Activated CD8-positive, alpha-beta memory T cell treated with anti-CD3 and anti-CD28 coated beads, Interleukin-2, amount 50 U/mL, for 4 hours (primary cell): Measurements from ENCODE around the gene MACROD1.

ENCODE experiments used
- DNase-seq: peaks from one replicate; pipeline ENCODE4 v3.0.0-alpha.2; 2020

Gene MACROD1

DNA sequence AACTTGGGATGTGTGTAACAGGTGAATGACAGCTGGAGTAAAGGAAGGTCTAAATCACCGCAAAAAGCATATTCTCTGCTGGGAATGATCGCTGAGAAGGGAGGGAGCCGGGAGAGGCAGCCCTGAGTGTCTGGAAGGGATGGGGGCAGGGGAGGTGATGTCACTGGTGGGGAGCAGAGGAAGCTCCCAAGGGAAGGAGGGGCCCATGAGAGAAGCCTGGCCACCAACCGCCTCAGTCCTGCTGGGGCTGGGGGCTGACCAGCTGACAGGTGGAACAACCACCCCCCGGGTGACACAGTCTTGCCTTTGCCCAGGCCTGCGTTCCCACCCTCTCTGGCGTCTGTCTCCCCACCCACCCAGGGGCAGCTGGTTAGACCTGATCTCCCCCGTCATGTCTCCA lies 136.1 kb downstream of the MACROD1 start:
- DNase-seq = no peak

DNA sequence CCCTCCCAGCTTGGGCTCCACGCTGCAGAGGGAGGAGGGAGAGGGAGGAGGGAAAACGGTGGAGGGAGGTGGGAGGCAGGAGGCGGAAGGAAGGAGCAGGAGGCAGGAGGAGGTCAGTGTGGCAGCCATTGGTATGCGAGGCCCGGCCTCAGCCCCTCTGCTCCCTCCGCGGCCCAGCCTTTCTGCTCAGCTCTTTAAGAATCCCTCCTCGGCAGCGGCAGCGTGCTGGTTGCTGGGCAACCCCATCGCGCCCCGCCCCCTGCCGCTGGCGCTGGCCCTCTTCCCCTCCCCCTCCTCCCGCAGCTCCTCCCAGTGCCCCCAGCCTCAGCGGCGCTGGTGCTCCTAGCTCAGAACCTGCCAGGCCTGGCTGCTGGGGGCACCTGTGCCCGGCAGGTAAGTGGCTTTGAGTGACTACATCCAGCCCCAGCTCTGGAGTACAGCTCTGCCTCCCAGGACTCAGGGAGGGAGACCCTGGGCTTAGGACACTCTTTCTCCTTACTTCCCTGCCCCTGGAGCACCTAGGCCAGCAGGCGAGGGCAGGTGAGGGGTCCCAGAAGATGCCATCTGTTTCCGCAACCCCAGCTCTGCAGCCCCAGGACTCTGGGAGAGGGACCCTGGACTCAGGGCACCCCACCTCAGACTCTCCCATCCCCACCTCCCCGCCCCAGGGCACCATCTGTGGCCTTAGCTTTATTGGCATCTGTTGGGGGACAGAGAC lies 137.4 kb downstream of the MACROD1 start:
- no peak for DNase-seq

DNA sequence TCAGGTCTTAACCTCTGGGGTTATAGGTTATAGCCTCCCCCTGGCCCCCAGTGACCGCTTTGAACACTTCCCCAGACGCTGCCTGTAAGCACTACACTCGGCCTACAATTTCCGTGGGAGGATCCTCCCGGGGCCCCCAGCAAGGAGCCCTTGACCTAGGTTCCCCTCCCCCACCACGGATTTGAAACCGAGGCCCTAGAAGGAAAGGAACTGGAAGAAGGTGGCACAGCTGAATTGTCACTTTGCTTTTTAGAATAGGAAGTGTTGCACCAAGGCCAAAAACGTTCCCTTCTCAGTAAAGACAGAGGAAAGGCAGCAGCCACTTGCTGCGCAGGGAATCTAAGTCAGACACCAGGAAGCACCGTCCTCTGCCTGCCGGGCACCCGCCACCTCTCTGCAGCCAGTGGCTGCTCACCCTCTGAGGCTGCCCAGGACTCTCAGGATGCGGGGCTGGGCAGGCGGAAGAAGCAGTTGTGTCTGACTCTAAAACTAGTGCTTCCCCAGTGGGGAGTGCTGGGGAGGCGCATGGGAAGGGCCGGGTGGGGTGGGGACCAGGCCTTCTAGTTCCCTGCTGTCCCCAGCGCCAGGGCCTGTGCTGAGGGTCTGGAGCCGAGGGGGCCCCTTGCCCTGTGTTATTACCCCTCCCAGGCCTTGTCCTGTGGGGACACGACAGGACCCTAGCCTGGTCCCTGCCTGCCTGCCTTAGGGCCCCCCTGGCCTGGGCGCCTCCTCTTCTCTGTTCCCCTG lies 138.1 kb downstream of the MACROD1 start:
- DNase-seq = no peak

- DNase-seq = no peak
These were observed 139.2 kb downstream of the MACROD1 start for GRCh38 chr11:64026575-64027205.

DNA sequence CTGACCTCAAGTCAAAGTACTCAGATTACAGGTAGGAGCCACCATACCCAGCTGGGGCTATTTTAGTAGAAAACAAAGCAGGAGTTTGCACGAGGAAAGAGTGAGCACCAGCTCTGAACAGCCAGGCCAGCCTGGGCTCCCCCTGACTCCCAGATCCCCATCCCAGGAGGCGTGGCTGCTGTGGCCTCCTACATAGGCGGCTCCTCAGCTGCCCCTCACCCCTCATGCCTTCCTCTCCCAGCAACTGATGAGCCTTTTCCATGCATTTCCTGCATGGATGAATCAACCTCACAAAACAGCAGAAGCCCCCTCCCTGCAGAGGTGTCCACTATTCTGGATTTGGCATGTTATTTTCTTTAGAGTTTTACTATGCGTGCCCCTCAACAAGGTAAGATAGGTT lies 140.7 kb downstream of the MACROD1 start:
- DNase-seq = no peak

GRCh38 chr11:64023712-64024710 lies 141.9 kb downstream of the MACROD1 start:
- DNase-seq = no peak

- no peak for DNase-seq
These were observed 143.7 kb downstream of the MACROD1 start for GRCh38 chr11:64022125-64022784.

GRCh38 chr11:64021757-64022093 lies 144.2 kb downstream of the MACROD1 start:
- no peak for DNase-seq

DNA sequence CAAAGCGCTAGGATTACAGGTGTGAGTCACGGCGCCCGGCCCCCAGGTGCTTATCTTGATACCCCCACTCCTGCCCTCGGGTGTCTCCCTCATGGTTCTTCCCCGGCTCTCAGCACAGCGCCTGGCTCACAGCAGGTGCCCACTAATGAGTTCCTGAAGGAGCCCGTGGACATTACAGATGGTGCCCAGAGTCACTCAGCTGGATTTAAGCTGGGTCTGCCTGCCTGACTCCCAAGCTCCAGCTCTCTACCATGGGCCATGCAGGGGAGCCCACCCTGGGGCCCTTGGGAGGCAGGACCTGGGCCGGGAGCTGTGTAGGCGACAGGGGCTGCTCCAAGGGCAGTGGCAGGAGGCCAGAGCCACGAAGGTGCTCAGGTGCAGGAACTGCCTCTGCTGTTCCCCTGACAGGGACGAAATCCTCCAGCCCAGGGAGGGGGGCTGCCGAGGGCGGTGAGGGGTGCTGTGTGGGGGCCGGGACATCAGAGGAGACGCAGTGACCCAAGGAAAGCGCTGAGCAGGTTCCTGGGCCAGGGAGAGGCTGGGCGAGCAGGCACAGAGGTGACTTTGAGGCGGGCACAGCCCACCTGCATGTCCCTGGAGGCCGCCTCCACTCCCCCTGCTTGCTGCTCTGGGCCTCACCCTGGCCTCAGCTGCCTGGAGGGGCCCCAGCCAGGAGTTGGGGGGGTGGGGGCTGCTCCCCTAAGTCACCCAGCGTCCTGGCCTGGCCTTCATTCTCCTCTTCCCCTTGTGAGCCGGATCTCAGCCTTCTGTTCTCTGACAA lies 144.7 kb downstream of the MACROD1 start:
- DNase-seq = no peak

DNA sequence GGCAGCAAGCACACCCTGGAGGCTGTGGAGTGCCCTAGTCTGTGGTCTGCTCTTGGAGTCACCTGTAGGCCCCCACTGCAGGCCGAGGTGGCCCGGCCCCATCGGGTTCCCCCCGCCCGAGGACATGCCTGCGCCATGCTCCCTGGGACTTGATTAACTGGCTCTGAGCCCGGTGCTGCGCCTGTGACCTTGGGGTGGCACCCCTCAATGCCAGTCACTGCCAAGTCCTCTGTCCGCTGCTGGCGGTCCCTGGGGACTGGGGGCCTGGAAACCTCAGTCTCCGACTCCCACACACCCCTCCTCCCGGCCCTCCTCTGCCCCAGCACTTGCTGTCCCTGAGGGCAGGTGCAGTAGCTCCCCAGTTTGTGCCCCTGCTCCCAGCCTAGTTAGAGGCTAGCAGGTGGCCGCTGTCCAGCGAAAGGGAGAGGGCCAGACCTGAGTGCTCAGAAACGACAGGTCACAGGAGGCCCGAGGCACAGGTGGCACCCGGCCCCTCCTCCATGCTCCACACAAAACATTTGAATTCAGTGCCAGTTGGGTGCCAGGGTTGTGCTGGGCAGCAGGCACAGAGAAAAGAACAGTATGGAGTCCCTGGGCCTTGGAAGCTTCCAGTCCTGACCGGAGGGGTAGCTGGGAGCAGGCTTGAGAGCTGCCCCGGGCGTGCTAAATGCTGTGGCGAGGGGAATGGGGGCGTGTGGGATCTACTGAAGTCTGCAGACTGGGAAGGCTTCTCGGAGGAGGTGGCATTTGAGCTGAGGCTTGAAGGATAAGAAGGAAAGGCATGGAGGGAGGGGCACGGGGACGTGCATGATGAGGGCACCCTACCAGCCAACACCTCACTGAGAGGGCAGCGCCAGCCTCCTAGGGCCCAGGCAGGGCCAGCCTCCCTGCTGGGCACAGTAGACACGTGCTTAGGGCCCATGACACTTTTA lies 146.5 kb downstream of the MACROD1 start:
- DNase-seq = no peak

DNA sequence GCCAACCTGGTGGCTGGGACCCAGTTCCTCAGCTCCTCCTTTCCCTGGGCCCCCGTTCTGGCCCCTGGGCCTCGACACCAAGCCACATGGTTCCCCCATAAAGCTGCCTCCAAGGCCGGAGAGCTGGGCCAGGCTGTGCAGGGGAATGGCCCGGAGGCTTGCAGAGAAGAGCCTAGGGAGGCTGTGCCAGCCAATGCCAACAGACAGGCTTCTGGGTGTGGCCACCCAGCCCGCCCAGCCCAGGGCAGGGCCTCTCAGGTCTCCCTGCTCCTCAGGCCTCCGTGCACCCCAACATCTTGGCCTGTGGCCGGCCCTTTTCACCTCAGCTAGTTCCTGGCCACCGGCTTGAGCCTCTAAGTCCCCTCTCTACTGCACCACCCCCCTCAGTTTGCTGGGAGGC lies 147.6 kb downstream of the MACROD1 start:
- no peak for DNase-seq

DNA sequence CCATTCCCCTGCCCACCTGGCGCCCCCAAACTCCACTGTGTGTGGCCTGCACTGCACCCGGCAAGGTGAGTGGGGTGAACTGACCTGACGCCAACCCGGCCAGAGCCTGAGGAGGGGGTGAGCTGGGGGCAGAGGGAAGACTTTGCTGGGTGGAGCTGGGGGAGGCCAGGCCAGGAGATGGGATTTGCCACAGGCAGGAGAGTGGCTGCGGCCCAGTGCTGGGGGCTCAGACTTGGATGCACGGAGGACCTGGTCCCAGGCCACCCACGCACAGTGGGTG lies 148.0 kb downstream of the MACROD1 start:
- no peak for DNase-seq

- DNase-seq = no peak
These were observed 149.7 kb downstream of the MACROD1 start for GRCh38 chr11:64015935-64016845.

DNA sequence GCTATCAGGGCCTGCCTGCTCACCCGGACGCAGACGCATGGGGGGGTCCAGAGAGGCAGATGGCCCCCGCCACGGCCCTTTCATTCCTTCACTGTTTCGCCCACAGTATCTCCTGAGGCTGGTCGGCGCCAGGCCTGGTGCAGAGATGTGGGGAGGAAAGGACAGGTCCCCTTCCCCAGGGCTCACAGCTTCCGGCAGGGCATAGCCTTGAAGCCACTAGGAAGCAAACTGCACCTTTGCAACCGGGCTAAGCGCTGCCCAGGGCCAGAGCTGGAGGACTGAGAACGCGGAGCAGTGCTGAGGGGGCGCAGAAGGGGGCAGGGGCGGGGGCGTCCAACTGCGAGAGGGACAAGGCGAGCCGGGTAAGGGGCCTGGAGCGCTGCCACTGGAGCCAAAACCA lies 150.4 kb downstream of the MACROD1 start:
- DNase-seq = no peak

GRCh38 chr11:64014356-64014755 lies 151.6 kb downstream of the MACROD1 start:
- DNase-seq = no peak

GRCh38 chr11:64013141-64013896 lies 152.6 kb downstream of the MACROD1 start:
- no peak for DNase-seq

GRCh38 chr11:64011371-64011770 lies 154.5 kb downstream of the MACROD1 start:
- no peak for DNase-seq

GRCh38 chr11:64010783-64011182 lies 155.1 kb downstream of the MACROD1 start:
- DNase-seq = no peak

- no peak for DNase-seq
These were observed 156.2 kb downstream of the MACROD1 start for GRCh38 chr11:64009710-64010109.
